Colonic mucosa (tissue), 4 donors: Measurements from ENCODE around the gene SAP30L. TPM values are rescaled to one million over a fixed set of nuclear protein-coding genes. Genes with fewer than 3 reads are reported as not detected.

ENCODE experiments used
- DNase-seq: peaks from one replicate; pipeline ENCODE4 v3.0.0-alpha.2; 2020
- H3K27ac ChIP-seq: fragments of 200-600 bp; one replicate; pipeline ENCODE4 v1.8.0; 2021
- H3K27me3 ChIP-seq: fragments of 200-600 bp; one replicate; pipeline ENCODE4 v1.8.0; 2021
- H3K36me3 ChIP-seq: fragments of 200-600 bp; one replicate; pipeline ENCODE4 v1.8.0; 2021
- H3K4me1 ChIP-seq: fragments of 200-600 bp; one replicate; pipeline ENCODE4 v1.8.0; 2021; ENCODE audit warnings: mild to moderate bottlenecking
- H3K4me3 ChIP-seq: fragments of 200-600 bp; one replicate; pipeline ENCODE4 v1.8.0; 2021
- H3K9ac ChIP-seq, 2 donors: one replicate each; pipeline ENCODE4 v1.7.0; 2013; ENCODE audit warnings: control low read depth in 2 of 2, low read depth in 2 of 2, low read length in 2 of 2
- H3K9me3 ChIP-seq: fragments of 200-600 bp; one replicate; pipeline ENCODE4 v1.8.0; 2021
- CTCF ChIP-seq: fragments of 200-600 bp; IDR thresholded peaks from one replicate; pipeline ENCODE4 v1.8.0; 2022; ENCODE audit warnings: antibody characterized with exemption, mild to moderate bottlenecking
- intact Hi-C: fragments of 100-400 bp; cut with DNase I; formaldehyde crosslinking; loops from one replicate; pipeline ENCODE4 v1.14.1; 2022
- total RNA-seq, 2 donors: library from RNA; stranded (reverse); fragmentation: NEBNext Ultra II Directional in 1 of 2; extraction: Animal tissue kit (Norgen Biotek cat#: 25700) in 1 of 2; gene quantifications; one replicate each; pipeline ENCODE4 v1.2.1, GENCODE V29; 2021
- donor health status: healthy.
- donor health status: DM: no; HTN: no; CAD: no.
- donor health status: DM: no; HTN: no; CAD: no.

Gene SAP30L
- total RNA-seq, result 10 to 100 TPM; 38.2 to 47.0 TPM

- peak within 1 kb of the TSS; percentile 78 for H3K27ac ChIP-seq
These were observed at the start of gene SAP30L for GRCh38 chr5:154445422-154446194. Gene SAP30L, plus strand, starts transcription at chr5:154445997. Its CDS starts 608 bp downstream, at chr5:154446605.

GRCh38 chr5:154396128-154396527 is 49.7 kb upstream of the SAP30L start:
- intact Hi-C loops, result loop anchor here (5.0 kb wide), 1 partner anchor 209 kb away; no protein-coding TSS in a partner anchor
- no peaks in the 10 kb centered on the region for H3K9me3 ChIP-seq
- no peak for DNase-seq
- no peak for TF ChIP-seq CTCF
- no peaks in the 10 kb centered on the region for H3K27me3 ChIP-seq
- H3K27ac ChIP-seq, result no peak overlapping the region
- H3K4me3 ChIP-seq, result no peak overlapping the region
- H3K9ac ChIP-seq, result no peak overlapping the region
- no peaks in the 10 kb centered on the region for H3K36me3 ChIP-seq
- peaks cover 6% of the 10 kb centered on the region for H3K4me1 ChIP-seq

More at GRCh38 chr5:154445422-154446194, at the start of gene SAP30L:
- intact Hi-C loops, result no loop called here
- Histone ChIP-seq H3K27me3 (no peaks in the 10 kb centered on the region), H3K4me3 (peak within 1 kb of the TSS; percentile 90), H3K36me3 (no peaks in the 10 kb centered on the region), H3K9me3 (no peaks in the 10 kb centered on the region), H3K9ac (peak within 1 kb of the TSS; percentile 92 to 95), H3K4me1 (peaks cover 5% of the 10 kb centered on the region)
- DNase-seq, result peak; percentile 97
- TF ChIP-seq CTCF, result no peak

- no peaks in the 10 kb centered on the region for H3K27me3 ChIP-seq
- no peak for TF ChIP-seq CTCF
- peaks cover 6% of the 10 kb centered on the region for H3K4me1 ChIP-seq
- no peaks in the 10 kb centered on the region for H3K9me3 ChIP-seq
- no peak overlapping the region for H3K27ac ChIP-seq
- no peak overlapping the region for H3K9ac ChIP-seq
- H3K36me3 ChIP-seq, result no peaks in the 10 kb centered on the region
- DNase-seq, result peak; percentile 79
- H3K4me3 ChIP-seq, result no peak overlapping the region
- intact Hi-C loops, result loop anchor here (5.0 kb wide), 1 partner anchor 211 kb away; no protein-coding TSS in a partner anchor
These were observed 48.0 kb upstream of the SAP30L start for GRCh38 chr5:154397652-154398406.

GRCh38 chr5:154400678-154401077 is 45.1 kb upstream of the SAP30L start:
- Histone ChIP-seq H3K27me3 (no peaks in the 10 kb centered on the region), H3K9ac (no peak overlapping the region), H3K9me3 (no peaks in the 10 kb centered on the region), H3K4me3 (no peak overlapping the region), H3K36me3 (no peaks in the 10 kb centered on the region), H3K27ac (no peak overlapping the region), H3K4me1 (peaks cover 10% of the 10 kb centered on the region)
- TF ChIP-seq CTCF, result no peak
- intact Hi-C loops, result loop anchor here (10.0 kb wide), 1 partner anchor 426 kb away; no protein-coding TSS in a partner anchor
- no peak for DNase-seq

- Histone ChIP-seq H3K27me3 (no peaks in the 10 kb centered on the region), H3K4me1 (peaks cover 10% of the 10 kb centered on the region), H3K27ac (no peak overlapping the region), H3K36me3 (no peaks in the 10 kb centered on the region), H3K4me3 (no peak overlapping the region), H3K9ac (no peak overlapping the region), H3K9me3 (no peaks in the 10 kb centered on the region)
- intact Hi-C loops, result loop anchor here (10.0 kb wide), 1 partner anchor 427 kb away; no protein-coding TSS in a partner anchor
- TF ChIP-seq CTCF, result no peak
- DNase-seq, result no peak
These were observed 44.4 kb upstream of the SAP30L start for GRCh38 chr5:154401355-154401754.
